ENCODE results near the gene NLRP6.
"Not testable (repeated sequence)": the region's sequence is repeated elsewhere in the genome, so short reads cannot be mapped to it uniquely, and the experiment has no call there.

Gene NLRP6

GRCh38 chr11:309979-310572 lies 31.9 kb downstream of the NLRP6 start:
- not testable (repeated sequence) for DNase-seq

GRCh38 chr11:311013-311748 lies 33.0 kb downstream of the NLRP6 start:
- not testable (repeated sequence) for DNase-seq

- DNase-seq: no peak
Measured at GRCh38 chr11:312092-312816, 34.0 kb downstream of the NLRP6 start.

- no peak for DNase-seq
Measured at GRCh38 chr11:313304-313786, 35.1 kb downstream of the NLRP6 start.

- DNase-seq: no peak
Measured at GRCh38 chr11:313787-314553, 35.8 kb downstream of the NLRP6 start, which contains the start of gene IFITM1. Gene IFITM1 (plus strand): TSS chr11:314040. CDS start chr11:314171, 131 bp downstream.

- DNase-seq: not testable (repeated sequence)
Measured at GRCh38 chr11:314554-314875, 36.3 kb downstream of the NLRP6 start.

GRCh38 chr11:315051-315481 lies 36.9 kb downstream of the NLRP6 start:
- DNase-seq: no peak

GRCh38 chr11:315516-315994 lies 37.3 kb downstream of the NLRP6 start:
- DNase-seq: no peak

GRCh38 chr11:316031-316701 lies 38.0 kb downstream of the NLRP6 start:
- no peak for DNase-seq

GRCh38 chr11:316891-317301 lies 38.7 kb downstream of the NLRP6 start:
- no peak for DNase-seq

GRCh38 chr11:317668-318404 lies 39.6 kb downstream of the NLRP6 start:
- not testable (repeated sequence) for DNase-seq

GRCh38 chr11:318405-319120 lies 40.4 kb downstream of the NLRP6 start:
- DNase-seq: not testable (repeated sequence)

- not testable (repeated sequence) for DNase-seq
Measured at GRCh38 chr11:319121-319887, 41.1 kb downstream of the NLRP6 start.

GRCh38 chr11:319888-320273 lies 41.7 kb downstream of the NLRP6 start:
- not testable (repeated sequence) for DNase-seq

- DNase-seq: no peak
Measured at GRCh38 chr11:324156-324555, 45.9 kb downstream of the NLRP6 start.

- DNase-seq: not testable (repeated sequence)
Measured at GRCh38 chr11:324593-325517, 46.6 kb downstream of the NLRP6 start.

- no peak for DNase-seq
Measured at GRCh38 chr11:325796-326591, 47.8 kb downstream of the NLRP6 start.

- DNase-seq: no peak
Measured at GRCh38 chr11:326592-326841, 48.3 kb downstream of the NLRP6 start.
